Activated CD8-positive, alpha-beta memory T cell treated with anti-CD3 and anti-CD28 coated beads for 36 hours (primary cell): Measurements from ENCODE around the gene ABCE1. TPM values are rescaled to one million over a fixed set of nuclear protein-coding genes. Genes with fewer than 3 reads are reported as not detected.

Experiments used
- CTCF ChIA-PET: fragments of 350-600 bp; sonication (Branson Sonifier 250); formaldehyde crosslinking; loops from one replicate; lab custom pipeline; 2021; ENCODE audit warnings: antibody characterized with exemption; lab: Charles Lee
- POLR2A ChIA-PET: fragments of 350-600 bp; sonication (Branson Sonifier 250); formaldehyde crosslinking; loops from one replicate; lab custom pipeline; 2021; ENCODE audit warnings: antibody characterized with exemption; lab: Charles Lee
- total RNA-seq, 2 experiments: library from RNA; stranded (reverse); gene quantifications; one replicate each; pipeline ENCODE4 v1.2.3, GENCODE V29; 2021

ABCE1 gene
- total RNA-seq, 2 experiments from 2014 or later, result 183 to 189 TPM

- CTCF ChIA-PET, result no interaction called here
- POLR2A ChIA-PET, result interaction anchor here (1.1 kb wide), 1 partner anchor 13 kb away, joined by 5 read pairs; no protein-coding TSS in a partner anchor
Observed at GRCh38 chr4:145161549-145161948, 63.4 kb downstream of the ABCE1 start.

- POLR2A ChIA-PET, result interaction anchor here (1.9 kb wide), 1 partner anchor 10 kb away, joined by 4 read pairs; no protein-coding TSS in a partner anchor
- CTCF ChIA-PET, result interaction anchor here (0.7 kb wide), 1 partner anchor 11 kb away, joined by 3 read pairs; no protein-coding TSS in a partner anchor
Observed at GRCh38 chr4:145167887-145168286, 69.8 kb downstream of the ABCE1 start.

GRCh38 chr4:145168581-145169187 lies 70.6 kb downstream of the ABCE1 start:
- CTCF ChIA-PET, result no interaction called here
- POLR2A ChIA-PET, result interaction anchor here (1.9 kb wide), 1 partner anchor 9 kb away, joined by 4 read pairs; no protein-coding TSS in a partner anchor

- ChIA-PET POLR2A (interaction anchor here (0.8 kb wide), 1 partner anchor 9 kb away, joined by 3 read pairs; no protein-coding TSS in a partner anchor), CTCF (no interaction called here)
Observed at GRCh38 chr4:145170223-145170622, 72.1 kb downstream of the ABCE1 start.

- POLR2A ChIA-PET, result no interaction called here
- CTCF ChIA-PET, result no interaction called here
Observed at GRCh38 chr4:145171911-145172310, 73.8 kb downstream of the ABCE1 start.

GRCh38 chr4:145176641-145177432 lies 78.7 kb downstream of the ABCE1 start:
- ChIA-PET CTCF (interaction anchor here (0.7 kb wide), 1 partner anchor 506 kb away, joined by 3 read pairs; no protein-coding TSS in a partner anchor), POLR2A (interaction anchor here (0.8 to 1.3 kb wide), 4 partner anchors 36 to 760 kb away, joined by 3 read pairs; partner anchors contain the start of gene MMAA)

GRCh38 chr4:145177511-145177905 lies 79.4 kb downstream of the ABCE1 start:
- POLR2A ChIA-PET, result interaction anchor here (0.8 to 2.2 kb wide), 6 partner anchors 10 to 759 kb away, joined by 3 to 15 read pairs (median 3); partner anchors contain the start of genes ABCE1, ANAPC10 and MMAA
- CTCF ChIA-PET, result interaction anchor here (1.6 kb wide), 1 partner anchor 80 kb away, joined by 4 read pairs; the partner anchor contains the start of genes ABCE1 and ANAPC10

- ChIA-PET POLR2A (interaction anchor here (0.5 to 2.2 kb wide), 3 partner anchors 11 to 80 kb away, joined by 3 to 15 read pairs (median 4); partner anchors contain the start of genes ABCE1 and ANAPC10), CTCF (interaction anchor here (1.2 to 1.6 kb wide), 2 partner anchors 62 to 80 kb away, joined by 3 to 4 read pairs; partner anchors contain the start of genes ABCE1 and ANAPC10)
Observed at GRCh38 chr4:145177906-145178538, 79.9 kb downstream of the ABCE1 start.

GRCh38 chr4:145178740-145179280 lies 80.7 kb downstream of the ABCE1 start:
- ChIA-PET CTCF (interaction anchor here (1.2 to 1.6 kb wide), 2 partner anchors 63 to 81 kb away, joined by 3 to 4 read pairs; partner anchors contain the start of genes ABCE1 and ANAPC10), POLR2A (interaction anchor here (0.6 to 2.2 kb wide), 4 partner anchors 9 to 434 kb away, joined by 3 to 15 read pairs (median 3); partner anchors contain the start of genes ABCE1 and ANAPC10)

Other genes with a start within 250 kb of the ABCE1 start
- 10 to 100 TPM; 23.0 to 25.7 TPM for gene ANAPC10, start 115 bp upstream of the ABCE1 start, total RNA-seq
- 10 to 100 TPM; 69.4 to 69.9 TPM for gene OTUD4, start 82.3 kb downstream of the ABCE1 start, total RNA-seq